HG03103 (cell line): Measurements from ENCODE around the gene CCDC91.

Experiments
- ATAC-seq: cut with Tn5 transposase; IDR thresholded peaks from one replicate; pipeline ENCODE4 v1.9.1; 2021; ENCODE audit warnings: low read depth; ENCODE audit not compliant: unreplicated experiment

The CCDC91 gene

GRCh38 chr12:28500373-28501024 is 310.2 kb downstream of the CCDC91 start:
- ATAC-seq: no peak

DNA sequence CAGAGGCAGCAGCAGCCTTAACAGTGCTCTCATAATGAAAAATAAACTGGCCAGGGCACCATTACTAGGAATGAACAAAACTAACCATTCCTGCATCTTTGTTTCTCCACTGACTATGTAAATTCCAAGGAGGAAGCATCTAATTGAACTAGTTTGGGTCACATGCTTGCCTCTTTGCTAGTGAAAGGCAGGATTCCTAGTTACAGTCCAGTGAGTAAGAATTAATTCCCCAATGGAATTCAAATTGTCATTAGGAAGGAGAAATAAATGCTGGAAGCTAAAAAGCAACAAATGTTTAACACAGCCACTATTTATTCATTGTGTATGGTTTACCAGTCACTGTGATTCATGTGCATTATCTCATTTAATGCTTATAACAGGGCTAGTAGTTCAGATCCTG is 316.0 kb downstream of the CCDC91 start:
- no peak for ATAC-seq

DNA sequence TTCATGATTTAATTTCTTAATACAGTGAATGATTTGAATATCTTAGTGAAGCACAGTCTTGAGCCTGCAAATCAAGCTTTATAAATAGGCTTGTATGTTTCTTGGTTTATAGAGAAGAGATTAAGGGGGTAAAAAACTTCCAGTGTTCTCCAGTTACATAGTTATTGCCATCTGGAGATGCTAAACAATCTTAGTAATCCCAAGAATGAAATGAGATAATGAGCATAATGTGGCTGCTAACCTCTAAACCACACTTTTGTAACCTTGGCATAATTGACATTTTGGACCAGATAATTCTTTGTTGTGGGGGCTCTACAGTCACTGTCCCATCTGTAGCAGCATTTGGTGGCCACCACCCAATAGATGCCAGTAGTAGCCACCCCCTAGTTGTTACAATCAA is 316.8 kb downstream of the CCDC91 start:
- no peak for ATAC-seq

GRCh38 chr12:28507867-28508266 is 317.6 kb downstream of the CCDC91 start:
- no peak for ATAC-seq

DNA sequence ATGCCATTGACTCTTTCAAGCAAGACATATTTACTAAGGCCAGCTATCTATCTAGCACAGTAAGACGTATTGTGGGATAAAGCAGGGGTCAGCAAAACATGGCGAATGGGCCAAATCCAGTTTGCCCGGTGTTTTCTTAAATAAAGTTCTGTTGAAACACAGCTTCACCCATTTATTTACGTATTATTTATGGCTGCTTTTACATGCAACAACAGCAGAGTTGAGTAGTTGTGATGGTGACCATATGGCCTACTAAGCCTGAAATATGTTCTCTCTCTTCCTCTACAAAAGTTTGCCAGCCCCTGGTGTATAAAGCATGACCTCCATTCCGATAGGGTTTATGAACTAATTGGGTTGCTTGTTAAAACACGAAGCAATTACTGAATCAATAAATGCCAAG is 322.1 kb downstream of the CCDC91 start:
- ATAC-seq: no peak

- no peak for ATAC-seq
Observed at GRCh38 chr12:28512876-28513275, 322.6 kb downstream of the CCDC91 start.

DNA sequence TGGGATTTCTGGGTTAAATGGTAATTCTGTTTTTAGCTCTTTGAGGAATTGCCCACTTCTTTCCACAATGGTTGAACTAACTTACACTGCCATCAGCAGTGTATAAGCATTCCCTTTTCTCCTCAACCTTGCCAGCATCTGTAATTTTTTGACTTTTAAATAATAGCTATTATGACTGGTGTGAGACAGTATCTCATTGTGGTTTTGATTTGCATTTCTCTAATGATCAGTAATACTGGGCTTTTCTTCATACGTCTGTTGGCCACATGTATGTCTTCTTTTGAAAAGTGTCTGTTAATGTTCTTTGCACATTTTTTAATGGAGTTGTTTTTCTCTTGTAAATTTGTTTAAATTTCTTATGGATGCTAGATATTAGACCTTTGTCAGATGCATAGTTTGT is 323.7 kb downstream of the CCDC91 start:
- no peak for ATAC-seq

DNA sequence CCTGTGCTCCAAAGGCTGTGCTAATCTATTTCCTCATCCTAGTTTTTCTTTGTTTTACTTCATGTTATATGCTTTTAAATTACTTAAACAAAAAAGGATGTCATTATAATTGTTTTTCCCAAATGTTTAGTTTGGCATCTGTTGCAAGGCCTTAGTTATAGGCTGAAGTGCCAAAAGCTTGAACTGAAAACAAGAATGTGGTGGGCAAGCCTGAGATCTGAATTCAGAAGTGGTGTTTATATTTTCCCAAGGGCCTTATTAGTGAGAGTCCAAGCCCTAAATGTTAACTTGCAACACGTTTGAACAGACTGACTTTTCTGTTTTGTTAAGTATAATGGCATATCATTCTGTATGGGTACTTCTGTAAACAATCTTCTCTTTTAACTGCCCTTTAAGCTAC is 326.8 kb downstream of the CCDC91 start:
- no peak for ATAC-seq

- ATAC-seq: no peak
Observed at GRCh38 chr12:28527631-28528249, 337.5 kb downstream of the CCDC91 start.

- ATAC-seq: no peak
Observed at GRCh38 chr12:28535216-28535615, 345.0 kb downstream of the CCDC91 start.

DNA sequence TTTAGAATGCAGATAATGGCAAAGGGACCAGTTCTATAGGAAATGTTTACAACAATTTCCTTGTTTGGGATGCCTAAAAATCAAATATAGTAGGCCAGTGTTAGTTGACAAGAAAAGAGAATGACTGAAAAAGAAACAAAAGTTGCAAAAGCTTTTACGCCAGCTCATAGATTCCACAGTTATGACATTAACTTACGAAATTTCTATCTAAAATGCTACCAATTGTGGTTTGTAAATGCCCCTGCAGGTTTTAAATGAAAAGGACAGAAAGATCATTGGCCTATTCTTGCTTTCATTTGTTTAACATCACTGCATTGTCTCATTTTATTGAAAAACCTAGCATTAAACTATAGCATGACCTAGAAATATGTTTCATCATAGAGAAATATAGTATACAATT is 345.8 kb downstream of the CCDC91 start:
- ATAC-seq: no peak

- ATAC-seq: no peak
Observed at GRCh38 chr12:28537474-28537873, 347.2 kb downstream of the CCDC91 start.

- no peak for ATAC-seq
Observed at GRCh38 chr12:28539691-28540323, 349.6 kb downstream of the CCDC91 start.

- no peak for ATAC-seq
Observed at GRCh38 chr12:28540324-28540714, 350.1 kb downstream of the CCDC91 start.

DNA sequence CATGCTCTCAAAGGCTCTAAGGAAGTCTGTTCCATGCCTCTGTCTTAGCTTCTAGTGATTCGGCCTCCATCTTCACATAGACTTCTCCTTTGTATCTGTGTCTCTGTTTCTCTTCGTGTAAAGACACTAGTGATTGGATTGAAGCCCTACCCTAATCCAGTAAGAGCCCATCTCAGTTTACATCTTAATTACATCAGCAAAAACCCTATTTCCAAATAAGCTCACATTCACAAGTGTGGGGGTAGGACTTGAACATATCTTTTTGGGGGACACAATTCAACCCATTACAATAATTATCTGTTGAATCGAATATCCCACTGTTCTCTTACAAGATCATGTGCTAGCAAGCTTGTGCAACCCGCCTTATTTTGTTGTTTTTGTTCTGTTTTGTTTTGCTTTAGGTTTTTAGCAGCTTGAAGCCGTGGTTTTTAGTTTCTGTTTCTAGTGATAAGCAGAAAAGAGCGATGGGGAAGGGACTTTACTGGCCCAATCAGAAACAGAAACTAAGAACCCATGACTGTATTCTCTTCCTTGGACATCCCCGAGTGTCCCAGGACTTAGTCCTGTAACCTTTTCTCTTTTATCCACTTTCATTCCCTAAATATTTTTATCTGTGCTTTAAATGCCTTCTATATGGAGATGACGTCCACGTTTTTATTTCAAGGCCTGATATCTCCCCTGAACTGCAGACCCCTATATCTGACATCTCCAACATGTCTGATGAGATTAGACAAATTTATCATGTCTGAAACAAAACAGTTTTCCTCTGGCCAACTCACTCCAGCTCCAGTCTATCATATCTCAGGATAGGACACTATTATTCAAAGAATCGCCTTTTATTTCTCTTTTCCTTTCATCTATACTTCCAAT is 353.0 kb downstream of the CCDC91 start:
- no peak for ATAC-seq

DNA sequence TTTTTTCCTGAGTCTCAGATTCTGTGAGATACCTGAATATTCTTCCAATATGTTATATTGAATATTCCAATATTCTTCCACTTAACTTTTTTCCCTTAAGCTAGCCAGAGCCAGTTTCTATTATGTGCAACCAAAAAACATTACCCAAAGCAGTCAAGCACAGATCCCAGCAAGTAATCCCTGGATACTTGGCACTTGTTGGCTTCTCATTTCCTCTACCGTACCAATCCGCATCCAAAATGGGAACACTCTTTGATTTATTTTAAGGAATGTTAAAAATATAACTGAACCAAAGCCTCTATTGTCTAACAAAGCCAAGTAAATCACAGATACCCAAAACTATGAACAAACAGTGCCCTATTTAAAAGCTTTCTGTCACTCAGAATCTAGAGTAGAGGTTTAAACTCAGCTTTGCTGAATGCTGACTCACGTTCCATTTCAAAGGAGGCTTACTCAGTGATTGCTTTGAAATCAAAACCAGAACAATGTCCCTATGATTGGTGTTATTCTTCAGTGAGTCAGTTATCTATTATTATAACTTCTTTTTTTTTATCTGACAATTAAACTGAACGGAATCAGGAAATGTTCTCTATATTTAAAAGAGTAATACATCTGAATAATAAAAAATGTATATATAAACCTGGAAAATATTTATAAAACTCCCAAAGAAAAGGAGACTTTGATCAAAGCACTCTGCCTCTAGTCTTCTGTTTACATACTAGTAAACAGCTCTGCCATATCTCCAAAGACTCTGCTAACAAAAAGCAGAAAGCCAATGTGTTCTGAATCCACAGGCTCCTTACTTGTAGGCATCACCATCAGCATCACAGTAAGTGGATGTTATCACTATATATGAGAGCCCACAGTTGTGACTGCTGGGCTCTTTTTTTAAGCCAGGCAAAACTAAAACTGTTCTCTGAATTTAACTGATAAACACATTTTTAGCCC is 360.8 kb downstream of the CCDC91 start:
- ATAC-seq: no peak

- ATAC-seq: no peak
Observed at GRCh38 chr12:28552251-28552970, 362.2 kb downstream of the CCDC91 start.

GRCh38 chr12:28555748-28556147 is 365.5 kb downstream of the CCDC91 start:
- no peak for ATAC-seq

DNA sequence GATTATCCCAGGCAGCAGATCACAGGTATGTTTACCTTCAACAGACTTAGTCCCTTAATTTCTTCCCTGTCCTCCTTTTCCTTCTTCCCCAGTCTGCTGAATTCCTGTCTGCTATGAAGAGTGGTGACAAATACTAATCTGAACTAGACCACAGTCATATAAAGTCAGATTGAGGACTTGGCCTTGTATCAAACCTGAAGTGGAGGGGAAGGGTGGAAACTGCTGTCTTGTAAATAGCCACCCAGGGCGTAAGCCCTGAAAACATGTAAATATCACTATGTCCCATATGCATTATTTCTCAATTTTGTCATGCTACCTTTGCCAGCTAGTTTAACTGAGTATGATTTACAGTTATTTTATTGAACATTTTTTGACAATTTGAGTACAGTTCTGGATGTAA is 368.0 kb downstream of the CCDC91 start:
- ATAC-seq: no peak
